DND-41 (cell line): ENCODE results near the gene CDC14C.

ENCODE experiments used
- ATAC-seq: fragments of 200-7000 bp; cut with Tn5 transposase; 3 replicates; pipeline ENCODE4 v1.9.1; 2021; ENCODE audit warnings: low read depth; ENCODE audit not compliant: insufficient read depth
- DNase-seq: peaks from one replicate; pipeline ENCODE4 v3.0.0-alpha.2; 2020
- H2AFZ ChIP-seq: 2 replicates; pipeline ENCODE4 v1.6.0; 2012; ENCODE audit warnings: low read depth, low read length
- H3K27ac ChIP-seq: 2 replicates; pipeline ENCODE4 v1.5.1; 2012; ENCODE audit warnings: low read length, inconsistent platforms
- H3K27me3 ChIP-seq: fragments of 200-600 bp; sonication (generic); 2 replicates; pipeline ENCODE4 v1.6.0; 2012; ENCODE audit warnings: low read length, mild to moderate bottlenecking, inconsistent platforms; ENCODE audit not compliant: insufficient read depth, poor library complexity
- H3K36me3 ChIP-seq: 2 replicates; pipeline ENCODE4 v1.5.1; 2012; ENCODE audit warnings: low read length, inconsistent platforms; ENCODE audit not compliant: insufficient read depth
- H3K4me1 ChIP-seq: 2 replicates; pipeline ENCODE4 v1.5.1; 2012; ENCODE audit warnings: mild to moderate bottlenecking, low read length; ENCODE audit not compliant: insufficient read depth
- H3K4me2 ChIP-seq: 2 replicates; pipeline ENCODE4 v1.6.0; 2012; ENCODE audit warnings: mild to moderate bottlenecking, moderate library complexity, low read length, inconsistent platforms; ENCODE audit not compliant: insufficient read depth
- H3K4me3 ChIP-seq, 2 experiments: fragments of 200-600 bp in 1 of 2; shearing (Covaris generic) in 1 of 2; 2 replicates each; pipeline ENCODE4 v1.5.1; 2012 to 2016; ENCODE audit warnings: inconsistent platforms in 2 of 2, low read length in 2 of 2, mild to moderate bottlenecking in 2 of 2, low read depth in 1 of 2, moderate library complexity in 1 of 2
- H3K79me2 ChIP-seq: 2 replicates; pipeline ENCODE4 v1.6.0; 2012; ENCODE audit warnings: low read length, inconsistent platforms; ENCODE audit not compliant: insufficient read depth
- H3K9ac ChIP-seq: 2 replicates; pipeline ENCODE4 v1.6.0; 2012; ENCODE audit warnings: low read depth, mild to moderate bottlenecking, inconsistent platforms, low read length, moderate library complexity
- H3K9me3 ChIP-seq: 2 replicates; pipeline ENCODE4 v1.5.1; 2012; ENCODE audit warnings: low read length, moderate library complexity, mild to moderate bottlenecking, inconsistent platforms; ENCODE audit not compliant: insufficient read depth, severe bottlenecking
- H4K20me1 ChIP-seq: 2 replicates; pipeline ENCODE4 v1.6.0; 2012; ENCODE audit warnings: low read length; ENCODE audit not compliant: insufficient read depth
- CTCF ChIP-seq: IDR thresholded peaks from 2 replicates; pipeline ENCODE4 v1.5.1; 2012; ENCODE audit warnings: borderline replicate concordance, low read length, moderate library complexity, mild to moderate bottlenecking; ENCODE audit not compliant: poor library complexity, severe bottlenecking; ENCODE audit errors: extremely low read depth
- EZH2 ChIP-seq: IDR thresholded peaks from 3 replicates; pipeline ENCODE4 v1.6.1; 2012; ENCODE audit warnings: borderline replicate concordance, low read depth, mild to moderate bottlenecking, moderate library complexity, low read length, inconsistent platforms; ENCODE audit not compliant: severe bottlenecking

Gene CDC14C

DNA sequence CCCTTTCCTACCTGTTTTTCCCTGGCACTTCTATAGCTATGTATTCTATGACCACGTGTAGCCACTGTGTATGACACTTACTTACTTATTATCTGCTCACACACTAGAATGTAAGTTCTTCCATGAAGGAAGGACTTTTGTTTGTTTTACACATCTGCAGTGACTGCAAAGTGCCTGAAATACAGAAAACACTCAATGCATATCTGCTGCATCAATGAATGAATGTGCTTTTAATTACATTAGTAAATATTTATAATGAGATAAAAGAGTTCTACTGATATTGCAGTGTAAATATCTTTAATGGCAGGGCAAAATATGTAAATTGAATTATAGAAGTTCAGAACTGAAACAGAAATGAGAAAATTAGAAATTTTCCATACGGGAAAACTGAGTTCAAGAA lies 43.5 kb upstream of the CDC14C start:
- TF ChIP-seq EZH2 = no peak
- no peak for TF ChIP-seq CTCF
- DNase-seq (no peak), ATAC-seq (no peak)
- H2AFZ ChIP-seq = no peak overlapping the region
- no peak overlapping the region for H3K9ac ChIP-seq
- no peaks in the 10 kb centered on the region for H3K4me1 ChIP-seq
- no peaks in the 10 kb centered on the region for H3K36me3 ChIP-seq
- H3K9me3 ChIP-seq = no peaks in the 10 kb centered on the region
- no peak overlapping the region for H3K27ac ChIP-seq
- no peak overlapping the region for H3K4me2 ChIP-seq
- no peaks in the 10 kb centered on the region for H4K20me1 ChIP-seq
- H3K27me3 ChIP-seq = no peaks in the 10 kb centered on the region
- no peaks in the 10 kb centered on the region for H3K79me2 ChIP-seq
- no peak overlapping the region for H3K4me3 ChIP-seq

DNA sequence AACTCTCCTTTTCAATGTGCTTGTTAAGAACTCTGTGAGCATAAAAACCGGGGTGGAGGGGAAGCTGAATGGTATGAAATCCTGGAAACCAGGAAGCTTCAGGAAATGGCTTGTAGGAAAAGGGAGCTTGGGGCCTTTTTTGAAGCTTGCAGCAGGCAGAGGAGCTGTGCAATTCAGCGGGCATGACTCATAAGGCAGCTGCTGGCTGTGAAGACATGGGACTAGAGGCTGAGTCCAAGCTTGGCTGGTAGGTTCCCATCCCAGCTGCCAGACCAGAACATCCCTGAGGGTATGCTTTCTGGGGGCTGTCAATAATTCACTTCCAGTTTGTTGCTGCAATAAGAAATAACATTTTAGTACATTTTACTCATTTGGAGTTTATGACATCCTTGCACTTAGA lies 36.8 kb upstream of the CDC14C start:
- Histone ChIP-seq H3K4me2 (no peak overlapping the region), H3K36me3 (no peaks in the 10 kb centered on the region), H2AFZ (no peak overlapping the region), H3K9ac (no peak overlapping the region), H3K27ac (no peak overlapping the region), H3K9me3 (no peaks in the 10 kb centered on the region), H3K4me1 (no peaks in the 10 kb centered on the region), H4K20me1 (no peaks in the 10 kb centered on the region), H3K27me3 (no peaks in the 10 kb centered on the region), H3K4me3 (no peak overlapping the region), H3K79me2 (no peaks in the 10 kb centered on the region)
- ATAC-seq = no peak
- DNase-seq = no peak
- no peak for TF ChIP-seq CTCF
- TF ChIP-seq EZH2 = no peak

DNA sequence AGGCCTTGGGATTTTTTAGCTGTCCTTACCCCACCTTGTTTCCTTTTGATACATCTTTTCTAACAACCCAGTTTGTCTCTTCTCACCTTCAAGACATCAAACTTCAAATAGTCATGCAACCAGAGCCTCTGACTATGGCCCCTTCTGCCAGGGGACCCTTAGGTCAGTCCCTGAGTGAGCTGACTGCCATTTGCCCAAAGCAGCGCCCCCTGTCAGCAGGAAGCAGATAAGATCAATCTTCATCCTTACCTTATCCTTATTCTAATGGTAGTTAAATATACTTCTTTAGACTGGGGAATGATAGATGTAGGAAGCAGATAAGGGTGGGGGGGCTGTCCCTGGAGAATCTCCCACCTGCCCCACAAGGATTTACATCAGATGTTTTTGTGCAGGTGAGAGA lies 29.8 kb upstream of the CDC14C start:
- Histone ChIP-seq H3K4me2 (no peak overlapping the region), H2AFZ (no peak overlapping the region), H4K20me1 (no peaks in the 10 kb centered on the region), H3K36me3 (no peaks in the 10 kb centered on the region), H3K9ac (no peak overlapping the region), H3K4me1 (no peaks in the 10 kb centered on the region), H3K27me3 (no peaks in the 10 kb centered on the region), H3K79me2 (no peaks in the 10 kb centered on the region), H3K4me3 (no peak overlapping the region), H3K27ac (no peak overlapping the region), H3K9me3 (no peaks in the 10 kb centered on the region)
- TF ChIP-seq CTCF = no peak
- DNase-seq (no peak), ATAC-seq (no peak)

DNA sequence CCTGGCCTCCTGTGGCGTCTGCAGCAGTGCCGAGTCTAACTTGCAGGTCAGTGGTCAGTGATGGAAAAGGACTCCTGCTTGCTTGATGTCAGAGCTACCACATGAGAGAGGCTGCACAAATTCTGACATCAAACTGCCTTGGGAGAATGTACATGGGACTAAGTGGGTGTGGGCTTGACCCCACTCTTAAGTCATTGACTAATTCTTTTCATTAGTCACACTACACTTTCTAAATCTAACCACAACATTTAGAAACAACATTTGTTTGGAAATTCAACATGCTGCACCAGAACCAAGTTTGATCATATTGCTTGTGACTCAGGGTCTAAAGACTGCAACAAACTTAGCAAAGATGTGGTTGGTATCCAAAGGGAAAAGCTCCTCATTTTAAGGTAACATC lies 24.4 kb upstream of the CDC14C start:
- Histone ChIP-seq H3K27me3 (no peaks in the 10 kb centered on the region), H3K9ac (no peak overlapping the region), H3K4me3 (no peak overlapping the region), H3K9me3 (no peaks in the 10 kb centered on the region), H4K20me1 (no peaks in the 10 kb centered on the region), H3K4me1 (no peaks in the 10 kb centered on the region), H3K36me3 (no peaks in the 10 kb centered on the region), H3K27ac (no peak overlapping the region), H2AFZ (no peak overlapping the region), H3K4me2 (no peak overlapping the region), H3K79me2 (no peaks in the 10 kb centered on the region)
- no peak for DNase-seq
- TF ChIP-seq CTCF = no peak
- TF ChIP-seq EZH2 = no peak
- ATAC-seq = no peak
